Activated CD4-positive, alpha-beta memory T cell treated with anti-CD3 and anti-CD28 coated beads for 36 hours (primary cell): ENCODE results near the gene FBXL17. TPM values are rescaled to one million over a fixed set of nuclear protein-coding genes. Genes with fewer than 3 reads are reported as not detected.

Experiments
- CTCF ChIA-PET: fragments of 350-600 bp; sonication (Branson Sonifier 250); formaldehyde crosslinking; loops from one replicate; lab custom pipeline; 2021; ENCODE audit warnings: antibody characterized with exemption, inconsistent platforms; lab: Charles Lee
- POLR2A ChIA-PET: fragments of 350-600 bp; sonication (Branson Sonifier 250); formaldehyde crosslinking; loops from one replicate; lab custom pipeline; 2021; ENCODE audit warnings: antibody characterized with exemption; lab: Charles Lee
- DNase-seq: peaks from one replicate; pipeline ENCODE4 v3.0.0-alpha.2; 2020
- H3K27ac Mint-ChIP-seq: one replicate; pipeline ENCODE4 v1.8.0; 2021; ENCODE audit warnings: mixed read lengths
- H3K27me3 Mint-ChIP-seq: one replicate; pipeline ENCODE4 v1.8.0; 2021; ENCODE audit warnings: mixed read lengths
- H3K36me3 Mint-ChIP-seq: one replicate; pipeline ENCODE4 v1.8.0; 2021; ENCODE audit warnings: mixed read lengths
- H3K4me1 Mint-ChIP-seq: one replicate; pipeline ENCODE4 v1.8.0; 2021; ENCODE audit warnings: low read depth, mixed read lengths
- H3K4me3 Mint-ChIP-seq: one replicate; pipeline ENCODE4 v1.8.0; 2021; ENCODE audit warnings: mild to moderate bottlenecking, mixed read lengths
- H3K9me3 Mint-ChIP-seq: one replicate; pipeline ENCODE4 v1.8.0; 2021; ENCODE audit warnings: mixed read lengths
- intact Hi-C: fragments of 100-400 bp; cut with micrococcal nuclease; formaldehyde crosslinking; loops from one replicate; pipeline ENCODE4 v1.15.1; 2023
- total RNA-seq, 2 experiments: library from RNA; stranded (reverse); gene quantifications; one replicate each; pipeline ENCODE4 v1.2.3, GENCODE V29; 2021

Gene FBXL17
- total RNA-seq, 2 experiments from 2014 or later = 5.5 to 6.7 TPM

DNA sequence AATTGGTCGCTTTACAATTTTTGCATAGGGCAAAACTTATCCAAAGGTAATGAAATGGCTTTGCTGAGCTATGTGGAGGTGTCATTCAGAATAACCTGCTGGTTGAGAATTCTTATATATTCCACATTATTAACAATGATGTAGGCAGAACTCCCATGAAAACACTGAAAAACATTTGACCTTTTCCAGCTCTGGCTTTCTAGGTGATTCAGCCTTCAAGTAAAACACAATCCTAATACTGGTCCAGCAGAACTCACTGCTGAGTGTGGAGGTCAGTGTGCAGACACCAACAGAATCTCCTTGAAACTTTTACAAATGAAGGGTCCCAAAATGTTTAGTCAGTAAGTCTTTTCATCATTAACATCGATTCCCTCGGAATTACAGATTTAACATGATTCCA is 549.2 kb downstream of the FBXL17 start:
- H3K4me1 Mint-ChIP-seq = no peaks in the 10 kb centered on the region
- H3K9me3 Mint-ChIP-seq = no peaks in the 10 kb centered on the region
- peaks cover 2% of the 10 kb centered on the region for H3K27me3 Mint-ChIP-seq
- no peak for DNase-seq
- H3K27ac Mint-ChIP-seq = no peak overlapping the region
- intact Hi-C loops = no loop called here
- no peaks in the 10 kb centered on the region for H3K36me3 Mint-ChIP-seq
- no peak overlapping the region for H3K4me3 Mint-ChIP-seq
- POLR2A ChIA-PET = no interaction called here
- CTCF ChIA-PET = interaction anchor here (1.0 kb wide), 1 partner anchor 12 kb away, joined by 3 read pairs; no protein-coding TSS in a partner anchor

DNA sequence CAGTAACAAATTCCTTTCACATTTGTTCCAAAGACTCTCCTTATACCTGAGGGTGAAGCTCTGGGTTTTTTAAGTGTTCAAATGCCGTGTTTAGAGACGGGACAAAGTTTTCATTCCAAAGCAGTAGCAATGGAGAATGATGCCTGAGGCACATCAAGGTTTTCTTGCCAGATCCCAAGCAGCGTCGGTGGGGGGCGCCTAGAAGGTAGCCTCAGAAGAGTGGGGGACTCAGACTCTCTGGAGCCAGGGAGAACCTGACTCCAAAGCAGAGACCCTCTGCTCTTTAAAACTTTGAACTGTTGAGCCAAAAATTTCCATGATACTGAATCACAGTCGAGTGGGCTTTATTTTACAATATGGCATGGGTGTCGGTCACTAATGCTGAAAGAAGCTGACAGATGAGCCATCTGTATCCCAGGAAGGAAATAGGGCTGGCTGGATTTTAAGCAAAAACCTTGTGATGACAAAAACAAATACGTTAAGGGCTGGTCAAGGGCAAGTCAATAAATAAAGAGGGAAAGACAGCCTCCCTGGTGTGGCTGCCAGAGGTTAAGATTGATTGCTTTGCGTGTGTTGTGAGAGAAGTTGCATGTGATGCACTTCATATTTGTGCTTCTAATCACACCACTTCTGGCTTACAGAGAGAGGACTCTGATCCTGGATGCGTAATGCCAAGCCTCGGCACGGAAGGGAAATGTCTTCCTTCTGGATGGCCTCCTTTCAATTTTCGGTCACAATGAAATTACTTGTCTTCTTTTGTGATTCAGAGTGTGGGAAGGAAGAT is 550.1 kb downstream of the FBXL17 start:
- DNase-seq = no peak
- intact Hi-C loops = no loop called here

DNA sequence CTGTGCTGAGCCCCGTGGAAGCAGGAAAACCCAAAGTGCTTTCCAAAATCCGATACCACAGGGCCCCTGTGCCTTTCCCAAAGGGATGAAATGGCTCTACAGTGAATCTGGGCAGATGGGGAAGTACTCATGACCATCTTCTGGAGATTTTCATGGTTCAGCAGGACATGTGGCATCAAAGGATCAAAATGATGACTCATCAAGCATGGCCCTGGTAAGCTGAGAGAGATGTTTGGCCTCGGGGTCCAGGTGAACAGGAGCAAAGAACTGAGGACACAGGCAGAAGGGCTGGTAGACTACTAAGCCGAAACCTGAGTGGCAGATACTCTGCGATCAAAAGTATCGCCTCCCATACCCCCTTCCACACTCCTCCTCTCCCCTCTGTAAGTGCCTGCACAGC is 551.1 kb downstream of the FBXL17 start:
- ChIA-PET CTCF (no interaction called here), POLR2A (no interaction called here)
- intact Hi-C loops = no loop called here
- DNase-seq = no peak
- H3K4me3 Mint-ChIP-seq = no peak overlapping the region
- H3K27me3 Mint-ChIP-seq = peaks cover 2% of the 10 kb centered on the region
- H3K4me1 Mint-ChIP-seq = no peaks in the 10 kb centered on the region
- no peaks in the 10 kb centered on the region for H3K9me3 Mint-ChIP-seq
- H3K27ac Mint-ChIP-seq = no peak overlapping the region
- no peaks in the 10 kb centered on the region for H3K36me3 Mint-ChIP-seq

More for the DNA sequence above, 550.1 kb downstream of the FBXL17 start:
- H3K27me3 Mint-ChIP-seq = peaks cover 2% of the 10 kb centered on the region
- no peaks in the 10 kb centered on the region for H3K4me1 Mint-ChIP-seq
- ChIA-PET POLR2A (no interaction called here), CTCF (interaction anchor here (1.0 kb wide), 1 partner anchor 11 kb away, joined by 3 read pairs; no protein-coding TSS in a partner anchor)
- no peak overlapping the region for H3K27ac Mint-ChIP-seq
- H3K4me3 Mint-ChIP-seq = no peak overlapping the region
- H3K9me3 Mint-ChIP-seq = no peaks in the 10 kb centered on the region
- no peaks in the 10 kb centered on the region for H3K36me3 Mint-ChIP-seq

DNA sequence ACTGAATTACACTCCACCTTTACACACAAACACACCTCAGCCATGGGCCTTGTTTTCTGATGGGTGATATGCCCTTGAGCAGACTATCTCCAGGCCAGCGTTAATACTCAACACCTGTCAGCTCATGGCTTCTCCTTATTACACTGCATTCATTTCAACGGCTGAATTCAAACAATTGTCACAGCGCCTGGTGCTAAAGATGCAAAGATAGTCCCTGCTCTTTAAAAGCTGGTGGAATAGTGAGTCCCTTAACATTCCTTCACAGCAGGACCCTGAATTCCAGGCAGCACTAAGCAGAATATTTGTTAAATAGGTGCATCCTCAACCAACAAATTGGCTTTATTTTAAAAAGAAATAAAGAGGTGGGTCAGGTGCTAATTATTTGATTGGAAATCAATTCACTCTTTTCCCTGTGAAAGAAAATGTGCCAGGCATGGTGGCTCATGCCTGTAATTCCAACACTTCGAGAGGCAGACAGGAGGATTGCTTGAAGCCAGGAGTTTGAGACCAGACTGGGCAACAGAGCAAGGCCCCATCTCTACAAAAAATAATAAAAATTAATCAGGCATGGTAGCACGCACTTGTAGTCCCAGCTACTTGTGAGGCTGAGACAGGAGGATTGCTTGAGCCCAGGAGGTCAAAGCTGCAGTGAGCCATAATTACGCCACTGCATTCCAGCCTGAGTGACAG is 555.4 kb downstream of the FBXL17 start:
- DNase-seq = no peak
- ChIA-PET CTCF (no interaction called here), POLR2A (no interaction called here)
- no peaks in the 10 kb centered on the region for H3K4me1 Mint-ChIP-seq
- H3K36me3 Mint-ChIP-seq = no peaks in the 10 kb centered on the region
- intact Hi-C loops = no loop called here
- peaks cover 4% of the 10 kb centered on the region for H3K27me3 Mint-ChIP-seq
- H3K9me3 Mint-ChIP-seq = no peaks in the 10 kb centered on the region
- no peak overlapping the region for H3K4me3 Mint-ChIP-seq
- H3K27ac Mint-ChIP-seq = no peak overlapping the region

DNA sequence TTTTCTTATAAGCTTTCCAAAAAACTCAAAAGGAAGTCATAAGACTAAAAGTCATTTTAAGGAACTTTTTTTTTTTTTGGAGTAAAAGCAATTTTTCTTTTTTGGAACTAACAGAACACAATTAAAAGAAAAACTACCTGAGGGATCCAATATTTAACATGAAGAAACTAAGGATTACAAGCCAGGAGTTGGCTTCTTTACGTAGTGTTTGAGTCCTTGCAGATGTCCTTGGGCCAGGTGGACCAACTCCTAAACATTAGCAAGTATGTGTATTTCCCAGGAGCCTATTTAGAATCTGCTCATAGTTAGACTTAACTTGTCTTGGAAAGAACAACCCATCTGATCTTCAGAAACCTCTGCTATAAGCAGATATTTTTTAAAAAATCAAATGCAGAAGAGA is 557.1 kb downstream of the FBXL17 start:
- Mint-ChIP-seq H3K27me3 (peaks cover 2% of the 10 kb centered on the region), H3K36me3 (no peaks in the 10 kb centered on the region), H3K4me1 (no peaks in the 10 kb centered on the region), H3K4me3 (no peak overlapping the region), H3K9me3 (no peaks in the 10 kb centered on the region), H3K27ac (no peak overlapping the region)
- ChIA-PET CTCF (no interaction called here), POLR2A (no interaction called here)
- intact Hi-C loops = no loop called here
- no peak for DNase-seq

DNA sequence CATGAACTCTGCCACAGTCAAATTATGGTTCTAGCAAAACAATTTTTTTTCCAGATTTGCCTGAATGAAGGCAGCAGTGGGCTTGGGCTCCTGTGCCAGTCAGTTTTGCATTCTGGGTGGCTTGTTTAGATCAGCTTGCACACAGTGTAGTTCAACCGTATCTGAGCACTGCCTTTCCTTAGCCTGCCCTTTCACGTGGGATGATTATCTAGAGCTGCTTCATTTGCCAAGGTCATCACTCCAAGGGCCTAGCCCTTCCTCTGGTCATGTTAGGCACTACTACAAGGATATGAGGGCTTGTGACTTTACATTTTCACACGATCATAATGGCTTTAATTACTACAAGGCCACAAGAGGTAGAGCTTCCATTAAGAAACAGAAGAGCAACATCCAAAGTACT is 560.6 kb downstream of the FBXL17 start:
- no peaks in the 10 kb centered on the region for H3K4me1 Mint-ChIP-seq
- POLR2A ChIA-PET = no interaction called here
- H3K27me3 Mint-ChIP-seq = peaks cover 2% of the 10 kb centered on the region
- no peak overlapping the region for H3K27ac Mint-ChIP-seq
- no peaks in the 10 kb centered on the region for H3K36me3 Mint-ChIP-seq
- H3K9me3 Mint-ChIP-seq = no peaks in the 10 kb centered on the region
- CTCF ChIA-PET = interaction anchor here (0.6 kb wide), 1 partner anchor 11 kb away, joined by 3 read pairs; no protein-coding TSS in a partner anchor
- intact Hi-C loops = no loop called here
- no peak overlapping the region for H3K4me3 Mint-ChIP-seq
- no peak for DNase-seq

DNA sequence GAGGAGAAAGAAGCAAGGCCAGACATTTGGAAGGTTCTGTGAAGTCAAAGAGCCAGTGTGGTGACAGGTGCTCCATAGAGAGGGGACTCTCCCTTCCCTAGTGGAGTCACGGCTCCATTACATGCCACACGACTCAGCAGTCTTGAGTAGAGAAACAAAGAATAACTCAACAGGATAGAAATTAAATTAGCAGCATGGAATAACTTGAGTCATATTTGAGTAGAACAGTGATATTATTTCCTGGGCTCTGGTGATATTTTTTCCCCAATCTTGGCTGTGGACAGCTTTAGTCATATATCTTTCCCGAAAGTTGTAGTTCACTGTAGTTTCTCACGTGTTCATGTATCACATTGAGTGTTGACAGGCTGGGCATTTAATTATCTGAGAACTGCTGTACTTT is 561.5 kb downstream of the FBXL17 start:
- H3K27ac Mint-ChIP-seq = no peak overlapping the region
- no peak for DNase-seq
- intact Hi-C loops = no loop called here
- H3K4me1 Mint-ChIP-seq = no peaks in the 10 kb centered on the region
- no peaks in the 10 kb centered on the region for H3K36me3 Mint-ChIP-seq
- CTCF ChIA-PET = no interaction called here
- POLR2A ChIA-PET = no interaction called here
- no peak overlapping the region for H3K4me3 Mint-ChIP-seq
- no peaks in the 10 kb centered on the region for H3K9me3 Mint-ChIP-seq
- peaks cover 2% of the 10 kb centered on the region for H3K27me3 Mint-ChIP-seq

DNA sequence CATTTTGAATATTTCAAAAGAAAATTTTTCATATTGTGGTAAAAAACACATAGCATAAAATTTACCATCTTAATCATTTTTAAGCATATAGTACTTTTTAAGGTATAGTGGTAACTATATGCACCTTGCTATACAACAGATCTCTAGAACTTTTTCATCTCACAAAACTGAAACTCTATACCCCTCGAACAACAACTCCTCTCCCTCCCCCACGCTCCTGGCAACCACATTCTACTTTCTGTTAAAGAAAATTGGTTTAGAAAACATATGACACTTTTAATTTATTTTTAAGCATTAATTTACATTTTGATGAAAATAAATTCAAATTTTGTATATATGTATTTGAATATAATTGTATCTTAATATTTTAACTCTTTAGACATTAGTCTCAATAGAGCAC is 563.9 kb downstream of the FBXL17 start:
- no peak for DNase-seq
- intact Hi-C loops = no loop called here
- CTCF ChIA-PET = interaction anchor here (0.7 kb wide), 1 partner anchor 522 kb away, joined by 3 read pairs; no protein-coding TSS in a partner anchor
- POLR2A ChIA-PET = no interaction called here
- Mint-ChIP-seq H3K36me3 (no peaks in the 10 kb centered on the region), H3K4me3 (no peak overlapping the region), H3K4me1 (no peaks in the 10 kb centered on the region), H3K9me3 (no peaks in the 10 kb centered on the region), H3K27ac (no peak overlapping the region), H3K27me3 (no peaks in the 10 kb centered on the region)

DNA sequence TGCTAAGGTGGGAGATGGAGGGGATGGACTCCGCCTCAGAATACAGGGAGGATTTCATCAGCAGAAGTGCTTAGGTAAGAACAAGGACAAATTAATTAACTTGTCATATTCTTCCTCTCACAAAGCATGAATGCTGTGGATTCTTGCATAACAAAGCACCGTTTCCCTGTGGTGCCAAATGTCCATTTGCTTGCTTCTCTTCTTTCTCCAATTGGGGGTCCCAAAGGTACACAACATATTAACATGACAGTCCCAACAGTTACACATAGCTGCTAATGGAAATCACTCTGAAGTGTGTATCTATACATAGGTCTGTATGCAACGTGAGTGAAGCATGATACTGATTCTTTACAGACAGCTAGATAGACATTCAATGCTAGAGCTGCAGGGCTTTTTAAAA is 564.5 kb downstream of the FBXL17 start:
- no peaks in the 10 kb centered on the region for H3K36me3 Mint-ChIP-seq
- POLR2A ChIA-PET = no interaction called here
- H3K4me1 Mint-ChIP-seq = no peaks in the 10 kb centered on the region
- CTCF ChIA-PET = no interaction called here
- no peak overlapping the region for H3K27ac Mint-ChIP-seq
- H3K9me3 Mint-ChIP-seq = no peaks in the 10 kb centered on the region
- no peaks in the 10 kb centered on the region for H3K27me3 Mint-ChIP-seq
- H3K4me3 Mint-ChIP-seq = no peak overlapping the region
- DNase-seq = no peak
- intact Hi-C loops = no loop called here

DNA sequence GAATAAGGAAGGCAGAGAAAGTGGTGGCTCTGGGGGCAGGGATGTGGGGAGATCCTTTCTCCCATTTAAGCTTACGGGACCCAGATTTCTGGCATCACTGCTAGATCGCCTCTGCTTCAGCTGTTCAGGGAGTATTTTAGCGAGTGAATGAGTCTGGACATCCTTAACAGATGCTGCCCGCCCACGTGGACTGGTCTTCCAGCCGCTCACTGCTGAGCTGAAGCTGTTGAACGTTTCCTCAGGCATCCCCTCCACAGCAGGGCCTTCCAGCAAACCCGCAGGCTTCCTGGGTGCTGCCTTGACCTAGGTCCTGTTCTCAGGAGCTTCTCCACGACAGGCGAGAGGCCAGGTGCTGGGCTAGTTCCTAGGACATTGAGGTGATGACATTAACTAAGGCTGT is 566.8 kb downstream of the FBXL17 start:
- Mint-ChIP-seq H3K36me3 (no peaks in the 10 kb centered on the region), H3K27ac (no peak overlapping the region), H3K9me3 (no peaks in the 10 kb centered on the region), H3K4me3 (no peak overlapping the region), H3K27me3 (no peaks in the 10 kb centered on the region), H3K4me1 (no peaks in the 10 kb centered on the region)
- ChIA-PET POLR2A (no interaction called here), CTCF (no interaction called here)
- intact Hi-C loops = no loop called here
- DNase-seq = no peak

DNA sequence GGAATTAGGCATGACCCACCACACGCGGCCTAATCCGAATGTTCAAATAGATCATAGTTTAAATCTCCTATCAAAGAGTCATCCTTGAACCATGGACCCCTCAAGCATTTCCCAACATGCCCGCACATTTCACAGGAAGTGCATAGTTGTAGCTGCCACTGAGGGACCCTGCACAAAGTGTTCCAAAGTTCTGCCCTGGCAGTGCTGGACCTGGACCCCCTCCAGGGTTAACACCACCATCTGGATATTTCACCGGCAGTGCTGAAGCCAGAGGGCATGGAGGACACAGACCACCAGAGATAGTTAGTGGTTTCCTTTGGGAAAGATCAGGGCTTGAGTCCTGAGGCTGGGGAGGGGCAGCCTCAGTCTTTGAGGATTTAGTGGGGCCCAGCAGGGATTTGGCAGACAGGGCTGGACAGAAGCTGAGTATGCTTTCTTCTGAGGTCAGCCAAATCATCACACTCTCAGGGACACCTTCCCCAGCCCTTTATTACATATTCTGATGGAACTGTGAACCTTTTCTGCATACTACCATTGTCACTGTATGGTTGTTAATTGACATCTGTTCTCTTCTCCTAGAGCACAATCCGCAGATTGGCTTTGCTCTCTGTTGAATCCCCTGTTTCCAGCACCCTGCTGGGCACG is 567.6 kb downstream of the FBXL17 start:
- Mint-ChIP-seq H3K27ac (no peak overlapping the region), H3K27me3 (no peaks in the 10 kb centered on the region), H3K4me3 (no peak overlapping the region), H3K4me1 (no peaks in the 10 kb centered on the region), H3K9me3 (no peaks in the 10 kb centered on the region), H3K36me3 (no peaks in the 10 kb centered on the region)
- intact Hi-C loops = no loop called here
- ChIA-PET POLR2A (no interaction called here), CTCF (no interaction called here)
- no peak for DNase-seq

DNA sequence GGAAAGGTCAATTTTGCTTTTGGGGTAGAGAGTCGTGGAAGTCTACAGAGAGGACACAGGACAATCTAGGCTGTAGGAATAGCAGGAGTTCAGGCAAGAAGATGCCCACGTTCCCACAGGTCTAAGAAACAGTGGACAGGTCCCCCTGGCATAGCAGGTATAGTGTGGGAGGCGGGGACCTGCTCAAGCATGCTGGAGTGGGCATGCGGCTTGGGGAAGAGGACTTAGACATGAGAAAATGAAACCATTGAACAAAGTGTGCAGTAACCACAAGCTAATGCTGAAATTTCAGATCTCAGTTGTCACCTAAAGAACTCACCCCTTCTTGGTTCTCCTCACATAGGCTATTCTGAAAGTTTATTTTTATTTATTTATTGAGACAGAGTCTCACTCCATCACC is 568.3 kb downstream of the FBXL17 start:
- Mint-ChIP-seq H3K4me3 (no peak overlapping the region), H3K4me1 (no peaks in the 10 kb centered on the region), H3K27me3 (no peaks in the 10 kb centered on the region), H3K36me3 (no peaks in the 10 kb centered on the region), H3K9me3 (no peaks in the 10 kb centered on the region), H3K27ac (no peak overlapping the region)
- POLR2A ChIA-PET = no interaction called here
- intact Hi-C loops = no loop called here
- CTCF ChIA-PET = no interaction called here
- DNase-seq = no peak
